Activated CD4-positive, alpha-beta T cell treated with anti-CD3 and anti-CD28 coated beads for 24 hours (primary cell): ENCODE data around the gene KCNMA1.

Experiments
- DNase-seq, 2 donors: peaks; one replicate each; pipeline ENCODE4 v3.0.0-alpha.2; 2020; ENCODE audit warnings: low read depth in 2 of 2

KCNMA1 gene

DNA sequence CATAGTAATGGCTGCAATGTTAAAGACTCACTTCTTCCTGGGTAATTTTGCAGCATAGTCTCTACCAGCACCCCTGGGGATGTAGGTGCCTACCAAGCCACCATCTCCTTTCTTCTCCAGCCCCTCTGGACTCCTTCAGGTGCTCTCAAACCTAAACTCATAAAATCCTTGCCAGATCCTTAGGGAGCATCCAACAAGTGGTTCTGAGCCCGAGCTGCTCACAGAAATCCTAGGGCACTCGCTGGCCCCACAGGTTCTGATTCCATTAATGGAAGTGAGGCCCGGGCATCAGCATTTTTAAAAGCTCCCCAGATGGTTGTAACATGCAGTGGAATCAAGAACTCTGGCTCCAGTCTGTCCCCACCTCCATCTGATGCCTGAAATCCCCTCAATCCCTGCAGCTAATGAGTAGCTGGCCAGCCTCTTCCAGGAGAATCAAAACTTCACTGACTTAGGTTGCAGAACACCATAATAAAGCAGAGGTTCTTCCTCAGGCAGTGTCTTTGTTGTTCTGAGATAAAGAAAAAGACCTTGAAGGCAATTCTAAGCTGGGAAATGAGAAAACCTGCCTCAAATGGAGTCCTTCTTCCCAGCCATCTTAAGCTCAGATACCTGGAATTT is 336.8 kb downstream of the KCNMA1 start:
- no peak for DNase-seq

DNA sequence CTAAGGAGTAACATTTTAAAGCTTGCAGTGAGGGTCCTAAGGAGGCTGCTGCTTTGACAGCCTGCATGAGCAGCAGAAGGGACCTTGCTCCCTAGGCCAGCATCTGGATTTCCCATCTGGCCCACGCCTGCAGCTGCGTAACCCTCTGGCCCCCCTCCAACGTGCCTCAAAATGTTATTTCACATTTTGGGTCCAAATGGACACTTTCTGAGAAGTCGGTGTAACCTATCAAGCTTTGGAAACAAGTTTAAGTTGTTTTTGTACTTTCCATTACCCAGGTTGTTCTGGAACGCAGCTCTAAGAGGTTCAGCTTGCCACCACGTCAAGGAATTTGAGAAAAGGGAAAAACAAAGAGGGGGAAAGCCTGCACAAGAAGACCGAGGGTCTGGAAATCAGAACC is 338.3 kb downstream of the KCNMA1 start:
- DNase-seq = no peak

DNA sequence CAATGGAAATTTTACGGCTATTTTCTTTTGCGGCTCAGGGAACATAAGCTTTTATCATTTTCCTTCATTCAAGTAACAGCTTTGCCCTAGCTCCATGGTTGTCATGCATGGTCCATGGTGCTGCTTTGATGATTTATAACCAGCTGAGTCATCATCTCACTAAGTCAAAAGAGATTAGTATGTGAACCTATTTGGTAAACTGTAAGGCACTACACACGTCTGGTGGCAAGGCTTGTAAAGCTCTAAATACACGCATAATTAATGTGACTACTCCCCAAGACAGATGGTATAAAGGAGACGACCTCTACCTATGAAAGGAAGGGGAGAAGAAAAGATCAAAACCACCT is 340.2 kb downstream of the KCNMA1 start:
- DNase-seq = no peak

DNA sequence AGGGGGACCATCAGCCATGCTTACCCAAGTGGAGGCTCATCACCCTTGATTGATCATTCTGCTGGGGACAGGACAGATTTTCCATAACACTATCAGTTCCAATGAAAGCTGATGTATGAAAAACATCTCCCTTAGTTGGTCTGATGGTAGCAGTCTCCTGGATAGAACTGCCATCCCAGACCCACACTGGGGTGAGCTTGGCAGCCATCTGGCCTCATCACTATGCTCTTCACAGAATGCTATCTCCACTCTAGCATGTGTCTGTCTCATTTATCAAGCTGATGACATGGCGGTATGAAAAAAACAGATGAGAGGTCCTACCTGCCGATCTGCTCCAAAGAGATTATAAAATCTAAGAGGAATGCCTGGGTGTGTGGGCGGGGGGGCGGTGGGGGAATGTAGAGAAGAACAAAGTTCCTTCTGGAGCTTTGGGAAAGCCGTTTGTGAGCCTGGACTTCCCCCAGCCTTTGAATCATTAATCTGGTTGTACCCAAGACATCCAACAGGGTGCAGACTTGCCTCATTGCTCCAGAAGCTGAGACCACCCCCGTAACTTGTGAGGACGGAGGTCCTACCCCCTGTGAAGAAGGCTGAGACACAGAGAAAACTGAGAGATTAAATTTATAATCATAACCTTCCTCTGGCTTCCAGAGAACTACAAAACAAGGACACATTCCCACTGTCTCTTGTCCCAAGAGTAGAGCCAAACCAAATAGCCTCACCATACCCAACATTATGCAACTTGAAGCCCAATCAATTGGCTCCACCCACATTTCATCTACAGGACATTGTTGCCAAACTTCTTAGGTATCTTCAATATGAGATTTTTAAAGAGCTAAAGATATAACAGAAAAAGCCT is 340.8 kb downstream of the KCNMA1 start:
- DNase-seq = no peak

DNA sequence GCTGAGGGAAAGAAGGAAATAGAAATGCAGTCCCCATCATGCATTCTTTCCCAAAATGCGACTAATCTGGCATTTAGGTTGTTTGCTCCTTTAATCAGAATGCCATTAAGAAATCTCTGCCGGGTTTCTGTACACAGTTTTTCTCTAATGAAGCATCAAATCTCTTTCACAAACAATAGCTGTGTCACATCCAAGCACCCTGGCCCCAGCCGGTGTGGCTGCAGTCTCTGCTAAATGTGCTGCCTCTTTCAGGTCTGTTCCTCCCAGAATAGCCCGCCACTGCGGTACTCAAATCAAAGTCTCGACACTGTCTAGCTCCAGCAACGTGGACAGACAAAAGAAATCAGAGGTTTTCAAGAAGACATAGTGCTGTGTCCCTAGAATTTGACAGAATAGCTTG is 343.8 kb downstream of the KCNMA1 start:
- no peak for DNase-seq

DNA sequence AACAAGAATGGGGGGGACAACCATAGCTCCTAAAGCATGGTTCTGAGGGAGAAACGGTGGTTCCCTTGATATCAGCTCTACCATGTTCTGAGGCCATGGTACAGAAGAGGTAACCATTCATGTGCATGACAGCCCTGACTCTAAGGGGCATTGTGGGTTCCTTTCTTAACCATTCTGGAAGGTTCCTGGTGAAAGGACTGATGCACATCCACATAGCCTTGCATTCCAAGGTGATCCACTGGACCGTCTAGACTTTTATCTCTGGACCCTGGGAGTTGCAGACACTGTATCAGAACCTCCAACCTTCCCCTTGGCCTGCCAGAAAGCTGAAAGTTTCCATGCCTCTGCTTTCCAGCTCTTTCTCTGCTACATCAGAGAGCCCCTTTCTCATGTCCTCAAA is 344.3 kb downstream of the KCNMA1 start:
- no peak for DNase-seq

DNA sequence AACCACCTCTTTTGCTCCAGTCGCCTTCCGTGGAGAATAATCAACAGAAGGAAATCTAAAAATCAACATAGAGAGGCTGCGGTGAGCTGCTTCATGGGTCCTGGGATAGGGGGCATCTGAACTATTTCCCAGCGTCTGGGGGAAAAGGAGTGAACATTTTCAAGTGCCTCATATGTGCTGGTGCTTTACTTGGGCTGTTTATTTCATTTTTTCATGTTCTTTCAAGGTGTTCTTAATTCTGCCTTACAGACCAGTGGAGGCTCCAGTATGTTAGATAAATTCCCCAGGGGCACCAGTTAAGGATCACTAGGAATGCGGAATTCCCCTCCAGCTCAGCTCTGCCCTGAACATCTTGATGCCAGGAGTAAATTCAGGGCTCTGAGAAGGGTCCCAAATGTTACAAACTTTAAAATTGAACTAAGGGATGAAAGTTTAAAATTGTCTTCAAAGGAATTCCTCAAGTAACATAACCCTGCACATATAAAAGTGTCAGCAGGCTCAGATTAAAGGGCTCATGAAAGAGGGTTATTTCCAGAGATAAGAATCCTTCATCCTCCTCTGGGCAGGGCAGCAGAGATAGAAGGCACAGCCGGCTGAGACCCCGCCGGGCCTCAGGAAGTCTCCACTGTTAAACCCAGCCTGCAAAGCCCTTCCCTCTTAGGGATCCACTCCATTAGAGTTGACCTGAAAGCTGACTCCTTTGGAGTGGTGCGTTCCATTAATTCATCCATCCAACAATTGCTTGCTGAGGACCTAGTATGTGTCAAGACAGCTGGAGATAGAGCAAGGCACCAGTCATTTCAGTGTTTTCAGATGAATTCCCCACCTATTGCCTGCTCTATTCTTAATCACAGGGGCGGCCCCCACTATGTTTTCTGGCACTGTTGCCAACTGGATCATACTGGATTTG is 345.8 kb downstream of the KCNMA1 start:
- no peak for DNase-seq

DNA sequence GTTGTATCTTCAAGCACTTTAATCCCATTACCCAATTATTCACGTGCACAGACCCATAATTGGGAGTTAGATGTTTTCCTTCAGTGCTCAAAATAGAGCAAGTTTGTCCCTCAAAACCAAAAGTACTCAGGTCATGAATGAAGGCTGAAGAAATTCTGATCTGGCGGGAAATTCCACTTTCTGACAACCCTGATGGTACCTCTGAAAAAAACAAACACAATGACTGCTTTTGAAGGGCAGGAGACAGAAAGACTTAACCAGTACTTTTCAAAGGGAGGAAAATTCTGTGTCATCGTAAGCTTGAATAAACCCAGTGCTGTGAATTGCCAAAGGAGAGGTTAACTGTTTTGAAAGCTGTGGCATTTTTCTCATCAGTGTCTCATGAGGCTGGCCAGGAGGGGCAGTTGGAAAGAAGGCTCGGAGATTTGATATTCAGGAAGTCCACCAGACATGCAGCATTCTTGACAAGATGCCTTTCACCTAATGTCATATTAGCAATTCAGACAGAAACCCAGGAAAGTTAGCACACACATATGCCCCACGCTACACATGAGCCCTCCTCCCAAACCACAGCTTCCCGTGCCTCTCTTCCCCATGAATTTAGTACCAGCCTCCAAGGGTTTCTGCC is 347.0 kb downstream of the KCNMA1 start:
- DNase-seq = no peak

DNA sequence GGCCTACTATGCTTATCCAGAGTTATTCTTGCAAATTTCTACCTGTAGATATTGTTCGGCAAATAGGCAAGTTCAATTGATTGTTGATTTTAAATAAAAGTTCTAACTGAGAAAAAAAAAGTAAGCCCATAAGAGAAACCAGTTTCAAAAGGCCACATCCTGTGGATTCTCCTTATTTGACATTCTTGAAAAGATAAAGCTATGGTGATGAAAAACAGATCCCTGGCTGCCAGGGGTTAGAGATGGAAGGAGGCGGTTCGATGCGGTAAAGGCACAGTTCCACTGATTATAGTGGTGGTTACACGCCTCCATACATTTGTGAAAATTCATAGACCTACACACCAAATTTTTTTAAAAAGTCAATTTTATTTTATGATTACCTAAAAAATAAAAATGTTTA is 347.8 kb downstream of the KCNMA1 start:
- DNase-seq = no peak

DNA sequence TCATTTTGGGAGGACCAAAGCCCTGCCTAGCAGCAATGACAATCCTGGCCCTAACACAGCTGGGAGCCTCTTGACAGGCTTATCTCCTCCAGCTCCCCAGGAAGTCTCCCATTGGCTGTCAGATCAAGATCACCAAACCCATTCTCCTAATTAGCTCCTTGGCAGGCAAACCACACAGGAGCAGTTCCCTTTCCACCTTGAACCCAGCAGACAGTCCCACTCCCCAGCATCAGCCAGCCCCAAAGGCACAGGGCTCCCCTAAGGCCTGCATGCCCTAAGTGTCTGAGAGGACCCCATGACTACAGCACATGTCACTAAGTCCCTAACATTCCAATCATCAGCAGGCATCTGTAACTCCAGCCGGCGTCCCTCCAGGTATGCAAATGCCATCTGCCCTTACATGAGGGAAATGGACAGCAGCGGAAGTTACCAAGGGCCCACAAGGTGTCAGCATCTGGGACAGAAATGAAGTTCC is 348.5 kb downstream of the KCNMA1 start:
- DNase-seq = no peak

DNA sequence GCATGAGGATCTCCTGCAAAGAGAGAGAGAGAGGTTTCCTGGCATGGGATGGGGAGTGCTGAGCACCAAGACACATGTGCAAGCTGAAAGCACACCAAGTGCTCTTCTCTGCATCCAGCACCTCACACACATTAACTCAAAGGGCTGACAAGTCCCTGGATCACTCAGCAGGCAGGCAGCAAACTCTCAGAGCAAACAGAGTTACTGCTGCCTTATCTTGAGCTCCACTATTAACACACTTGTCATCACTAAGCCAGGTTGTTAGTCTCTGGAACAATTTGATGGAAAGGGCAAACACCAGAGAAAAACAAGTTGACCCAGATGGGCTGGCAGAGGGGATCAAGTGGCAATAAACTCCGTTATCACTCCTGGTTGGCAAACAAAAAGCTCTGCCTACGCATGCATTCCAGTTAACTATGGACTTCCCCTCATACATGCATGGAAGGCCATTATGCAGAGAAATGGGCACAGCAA is 349.9 kb downstream of the KCNMA1 start:
- DNase-seq = no peak

DNA sequence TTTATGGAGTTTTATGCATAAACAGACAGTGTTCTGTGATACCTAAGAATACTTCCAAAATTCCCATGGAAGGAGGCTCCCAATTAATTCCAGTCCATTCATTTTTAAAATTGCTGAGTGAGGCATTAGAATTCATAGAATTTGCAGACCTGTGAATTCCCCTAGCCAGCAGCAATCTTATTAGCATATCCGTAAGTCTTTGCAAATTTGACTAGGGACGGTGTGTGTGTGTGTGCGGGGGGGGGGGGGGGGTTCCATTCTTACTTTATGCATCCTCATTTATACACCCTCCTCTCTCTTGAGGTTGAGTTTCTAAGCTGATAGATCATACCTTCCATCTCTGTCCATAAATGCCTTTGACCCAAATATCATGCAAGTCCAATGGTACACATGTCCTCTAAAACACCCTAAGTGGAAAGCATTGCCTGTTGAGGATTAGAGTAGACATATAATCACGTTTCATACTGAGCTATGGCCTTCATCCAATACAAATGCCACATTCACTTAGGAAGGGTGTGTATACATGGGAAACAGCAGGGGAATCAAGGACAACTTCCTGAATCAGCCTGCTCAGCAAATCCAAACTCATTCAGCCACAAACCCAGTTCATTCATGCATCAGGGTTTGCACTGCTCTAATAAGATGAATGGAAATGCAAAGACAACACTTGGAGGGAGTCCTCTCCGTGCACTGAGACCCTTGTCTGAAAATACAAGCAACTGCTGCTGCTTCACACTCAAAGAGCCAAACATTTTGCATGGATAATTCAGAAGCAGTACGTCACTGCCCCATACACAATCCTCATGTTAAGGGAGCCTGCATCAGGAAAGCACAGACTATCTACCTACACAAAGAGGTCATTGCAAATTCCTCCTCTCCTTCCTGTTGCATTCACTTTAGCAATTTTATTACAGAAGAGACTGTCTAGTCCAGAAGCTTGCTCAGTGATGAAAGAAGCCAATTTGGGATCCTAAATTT is 350.8 kb downstream of the KCNMA1 start:
- no peak for DNase-seq

DNA sequence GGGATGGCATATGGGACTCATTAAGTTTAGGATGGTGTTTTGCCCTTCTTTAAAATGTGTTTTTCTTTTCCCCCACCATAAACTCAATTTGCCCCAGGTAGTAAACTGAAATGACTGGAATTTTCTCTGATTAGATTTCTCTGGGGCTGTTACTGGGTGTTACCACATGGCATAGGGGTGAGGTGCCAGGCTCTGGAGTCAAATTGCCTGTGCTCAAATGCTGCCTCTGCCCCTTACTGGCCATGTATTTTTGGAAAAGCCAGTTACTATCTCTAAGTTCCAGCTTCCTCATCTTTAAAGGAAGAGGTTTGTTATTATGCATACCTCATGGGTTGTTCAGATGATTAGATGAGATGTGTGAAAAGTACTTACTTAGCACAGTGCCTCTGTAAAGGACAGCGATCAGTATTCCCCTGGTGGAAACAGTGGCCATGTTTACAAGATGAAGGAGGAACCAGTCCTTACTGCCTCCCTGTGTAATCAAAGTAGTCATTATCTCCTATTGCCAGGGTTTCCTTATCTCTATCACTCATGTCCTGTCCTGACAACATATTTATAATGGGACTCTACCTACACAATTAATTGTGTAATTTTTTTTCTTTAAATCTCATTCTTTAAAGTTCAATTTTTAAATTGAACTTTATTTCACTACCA is 352.0 kb downstream of the KCNMA1 start:
- no peak for DNase-seq

DNA sequence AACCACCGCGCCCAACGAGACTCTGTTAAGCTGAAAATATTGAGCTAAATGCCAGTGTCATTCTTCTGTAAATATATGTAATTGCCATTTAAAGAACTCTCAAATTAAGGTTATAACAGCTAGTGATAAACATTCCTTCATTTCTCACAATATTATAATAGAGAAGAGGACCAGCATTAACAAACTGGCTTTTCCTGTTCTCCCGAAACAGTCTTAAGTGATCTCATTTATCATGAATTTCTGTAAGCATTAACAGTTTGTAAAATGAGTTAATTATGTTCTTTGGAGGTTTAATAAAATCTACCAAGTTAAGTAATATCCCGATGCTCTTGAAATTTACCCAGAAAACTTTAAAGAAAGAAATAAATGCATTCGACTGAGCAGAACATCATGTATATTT is 352.8 kb downstream of the KCNMA1 start:
- DNase-seq = no peak

DNA sequence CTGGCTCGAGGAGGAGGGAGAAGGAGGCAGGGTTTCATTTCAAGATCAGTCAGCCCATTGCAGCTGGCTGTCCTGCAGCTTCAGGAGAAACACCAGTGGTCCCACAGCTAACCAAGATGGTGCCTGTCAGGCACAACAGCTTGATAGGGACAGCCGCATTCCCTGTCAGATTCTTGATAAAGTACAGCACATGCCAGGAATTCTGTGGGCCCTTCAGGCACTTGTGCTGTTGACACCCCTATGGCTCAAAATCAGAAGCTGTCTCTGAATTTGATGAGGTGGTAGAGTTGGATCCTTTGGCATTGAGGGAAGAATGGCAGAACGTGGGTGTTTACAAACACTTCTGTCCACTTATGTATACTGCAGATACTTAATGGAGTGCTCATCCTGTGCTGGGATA is 354.3 kb downstream of the KCNMA1 start:
- DNase-seq = no peak

DNA sequence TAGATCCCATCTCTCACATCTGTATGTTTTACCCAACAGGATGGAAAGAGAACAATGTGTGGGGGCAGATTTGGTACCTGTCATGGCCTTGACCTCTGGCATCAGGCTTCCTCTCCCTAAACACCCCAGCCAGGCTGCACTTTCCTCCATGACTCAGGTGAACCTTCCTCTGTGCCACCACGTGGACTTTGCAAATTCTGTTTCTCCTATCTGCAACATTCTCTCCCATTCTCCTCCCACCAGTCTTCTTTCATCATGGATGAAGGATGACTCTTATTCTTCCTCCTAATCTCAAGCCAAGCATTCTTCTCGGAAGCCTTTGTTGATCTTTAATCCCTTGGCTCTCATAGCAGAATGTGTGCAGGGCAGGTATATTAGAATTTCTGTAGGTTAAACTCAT is 355.4 kb downstream of the KCNMA1 start:
- DNase-seq = no peak

DNA sequence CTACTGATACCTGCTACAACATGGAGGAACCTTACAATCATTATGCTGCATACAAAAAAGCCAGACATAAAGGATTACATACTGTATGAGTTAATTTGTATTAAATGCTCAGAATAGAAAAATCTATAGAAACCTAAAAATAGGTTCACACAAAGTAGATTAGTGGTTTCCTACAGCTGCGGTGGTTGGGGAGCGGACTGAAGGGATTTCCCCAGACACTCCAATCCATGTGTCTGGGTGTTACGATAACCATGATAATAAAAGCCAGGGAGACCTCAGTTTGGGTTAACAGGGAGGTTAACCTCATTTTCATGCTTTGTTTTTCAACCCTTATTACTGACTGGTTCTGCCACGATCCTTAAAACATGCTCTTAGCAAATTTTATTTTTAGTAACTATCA is 355.9 kb downstream of the KCNMA1 start:
- no peak for DNase-seq

DNA sequence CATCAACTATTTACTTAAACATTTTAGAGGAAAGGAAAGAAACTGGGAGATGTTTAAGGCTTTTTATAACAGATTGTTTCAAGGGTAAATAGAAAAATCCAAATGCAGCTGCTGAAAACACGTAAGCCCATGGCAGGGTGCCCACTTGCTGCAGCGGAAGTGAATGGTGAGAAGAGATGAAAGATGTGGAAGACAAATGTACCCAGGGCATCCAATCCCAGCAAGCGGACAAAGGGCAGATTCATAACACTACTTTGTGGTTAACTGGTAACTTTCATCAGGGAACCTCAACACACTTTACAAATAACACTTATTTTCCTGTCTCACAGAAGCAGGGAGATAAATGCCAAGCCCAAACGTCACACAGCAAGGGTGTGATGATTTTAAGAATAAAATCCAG is 358.4 kb downstream of the KCNMA1 start:
- DNase-seq = no peak

DNA sequence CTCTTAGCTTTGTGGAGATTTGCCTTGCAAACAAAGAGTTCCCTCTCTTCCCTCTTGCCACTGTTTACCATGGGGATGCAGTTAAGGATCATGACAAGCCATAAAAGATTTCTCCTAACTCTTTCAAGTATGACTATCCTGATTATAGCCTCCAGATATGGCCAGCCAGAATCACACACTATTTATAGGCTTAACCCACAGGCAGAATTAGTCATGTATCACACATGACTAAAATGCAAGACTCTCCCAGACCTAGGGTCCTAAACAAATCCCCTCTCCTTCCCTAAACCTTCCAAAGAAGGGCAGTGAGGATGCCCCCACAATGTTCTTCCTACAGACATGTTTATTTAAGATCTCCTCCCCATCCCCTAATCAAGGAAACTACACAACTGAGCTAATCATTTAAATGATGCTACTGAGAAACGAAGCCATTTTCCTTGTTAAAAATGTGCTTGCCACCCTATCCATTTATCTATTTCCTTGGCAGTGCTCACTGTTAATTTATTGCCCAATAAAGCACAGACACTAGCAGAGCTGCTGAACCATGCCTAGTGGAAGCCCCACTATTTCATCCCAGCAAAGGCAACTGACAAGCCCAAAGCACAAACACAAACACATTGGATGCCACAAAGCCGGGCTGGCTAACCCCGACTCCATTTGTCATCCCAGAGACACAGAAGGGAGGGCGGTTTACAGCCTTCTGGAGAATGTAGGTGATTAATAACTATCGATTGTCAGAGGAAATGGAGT is 363.4 kb downstream of the KCNMA1 start:
- DNase-seq = no peak
